SK-N-MC (cell line): ENCODE results near the gene OTUD7B.

Experiments
- FOXP2 ChIP-seq: optimal IDR thresholded peaks from 2 replicates; pipeline ENCODE3; 2011; ENCODE audit warnings: mild to moderate bottlenecking, moderate library complexity; ENCODE audit not compliant: insufficient read depth; ENCODE audit errors: extremely low read length, control extremely low read depth
- POLR2AphosphoS5 ChIP-seq: IDR thresholded peaks from 2 replicates; pipeline ENCODE4 v1.6.1; 2012; ENCODE audit warnings: mild to moderate bottlenecking, low read depth, low read length, borderline replicate concordance

DNA sequence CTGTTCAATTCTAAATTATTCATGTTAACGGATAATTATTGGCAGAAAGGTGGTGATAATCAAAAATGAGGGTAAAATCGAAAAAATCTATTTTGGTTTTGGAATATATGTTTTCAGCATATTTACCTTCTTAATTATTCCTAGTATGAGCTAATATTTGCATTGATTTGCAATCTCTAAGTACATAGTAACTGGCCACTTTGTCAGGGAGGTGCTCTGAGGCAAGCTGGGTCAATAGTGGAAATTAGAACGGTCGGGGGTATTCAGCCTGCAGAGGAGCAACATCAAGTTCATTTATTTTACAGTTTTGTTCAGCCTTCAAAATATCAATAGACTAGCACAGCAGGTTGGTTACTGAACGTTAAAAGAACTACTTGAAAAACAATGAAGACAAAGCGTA, 1.8 kb downstream of the OTUD7B start:
- TF ChIP-seq POLR2AphosphoS5 (no peak), FOXP2 (no peak)
